Kidney glomerular epithelial cell (primary cell): ENCODE data around the gene P4HB.
A peak's percentile ranks its signal among the peaks of the same experiment; 100 is the strongest.
"Not testable (repeated sequence)": the region's sequence is repeated elsewhere in the genome, so short reads cannot be mapped to it uniquely, and the experiment has no call there.

ENCODE experiments used
- DNase-seq: peaks from one replicate; lab custom pipeline; 2025; lab: John Stamatoyannopoulos, UW

P4HB gene

DNA sequence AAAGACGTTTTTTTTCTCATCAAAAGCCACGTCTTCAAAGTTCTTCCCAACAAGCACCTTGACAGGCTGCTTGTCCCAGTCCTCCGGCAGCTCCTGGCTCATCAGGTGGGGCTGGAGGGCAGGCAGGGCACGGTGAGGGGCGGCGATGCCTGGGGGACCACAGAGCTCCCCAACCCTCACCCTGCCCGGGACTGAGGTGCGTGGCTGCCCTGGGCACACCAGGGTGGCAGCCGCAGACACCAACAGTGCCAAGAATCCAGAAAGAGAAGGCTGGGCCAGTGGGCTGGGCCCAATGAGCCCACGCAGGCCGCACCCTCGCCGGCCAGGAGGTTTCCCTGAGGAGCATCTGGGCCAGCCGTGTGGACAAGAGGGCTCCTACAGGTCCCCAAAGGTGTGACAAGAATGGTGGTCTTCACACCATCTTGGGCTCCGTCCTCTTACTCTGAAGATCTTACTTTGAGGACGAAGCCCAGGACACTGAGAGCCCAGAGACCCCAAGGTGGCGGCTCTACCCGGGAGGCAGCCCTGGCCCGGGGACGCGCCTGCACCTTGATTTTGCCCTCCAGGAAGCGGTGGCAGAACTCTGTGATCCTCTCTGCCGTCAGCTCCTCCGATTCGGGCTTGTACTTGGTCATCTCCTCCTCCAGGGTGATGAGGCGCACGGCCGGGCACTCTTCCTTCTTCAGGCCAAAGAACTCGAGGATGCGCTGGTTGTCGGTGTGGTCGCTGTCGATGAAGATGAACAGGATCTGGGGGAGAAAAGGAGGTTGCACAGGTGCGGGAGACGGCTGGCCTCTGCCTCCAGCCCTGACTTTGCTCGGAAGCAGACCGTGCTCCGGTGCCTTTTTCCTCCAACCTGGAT lies 14.2 kb downstream of the P4HB start:
- no peak for DNase-seq

DNA sequence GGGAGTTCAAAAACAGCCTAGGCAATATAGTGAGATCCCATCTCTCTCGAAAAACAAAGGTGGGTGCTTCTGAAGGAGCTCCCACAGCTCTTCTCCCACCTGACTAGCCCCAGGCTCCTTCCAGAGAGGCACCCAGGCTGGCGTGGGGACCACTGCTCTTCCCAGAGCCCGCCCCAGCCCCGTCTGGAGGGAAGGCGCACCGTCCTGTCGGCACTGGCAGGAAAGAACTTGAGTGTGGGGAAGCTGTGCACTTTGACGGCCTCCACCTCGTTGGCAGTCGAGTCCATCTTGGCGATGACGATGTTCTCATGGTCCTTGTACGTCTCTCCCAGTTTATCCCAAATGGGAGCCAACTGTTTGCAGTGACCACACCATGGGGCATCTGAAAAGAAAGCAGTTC lies 15.0 kb downstream of the P4HB start:
- DNase-seq = no peak

GRCh38 chr17:81844887-81845286 lies 15.4 kb downstream of the P4HB start:
- no peak for DNase-seq

DNA sequence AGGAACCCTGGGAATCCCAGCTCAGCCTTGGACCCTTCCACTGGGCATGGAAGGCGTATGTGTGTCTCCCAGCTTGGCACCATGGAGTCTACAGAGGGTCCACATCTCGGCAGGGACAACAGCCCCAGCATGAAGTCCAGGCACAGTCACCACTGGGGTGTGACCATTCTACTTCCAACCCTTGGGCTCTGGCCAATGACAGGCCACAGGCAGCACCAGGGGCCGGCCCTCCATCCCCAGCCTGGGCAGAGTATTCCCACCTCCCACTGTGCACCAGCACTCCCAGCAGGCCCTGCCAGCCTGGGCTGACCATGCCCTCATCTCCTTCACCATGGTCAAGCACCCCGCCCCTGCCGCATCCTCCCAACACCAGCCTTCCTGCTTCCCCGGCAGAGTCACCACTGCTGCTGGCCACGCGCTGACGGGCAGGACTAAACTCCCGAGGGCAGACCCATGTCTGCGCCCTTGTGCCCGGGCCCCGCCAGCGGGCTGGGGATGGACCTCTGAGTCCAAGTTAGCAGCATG lies 15.9 kb downstream of the P4HB start:
- DNase-seq = no peak

GRCh38 chr17:81843713-81844326 lies 16.5 kb downstream of the P4HB start:
- DNase-seq = no peak

GRCh38 chr17:81842725-81843504 lies 17.4 kb downstream of the P4HB start:
- no peak for DNase-seq

- no peak for DNase-seq
Observed at GRCh38 chr17:81842378-81842724, 18.0 kb downstream of the P4HB start.

- no peak for DNase-seq
Observed at GRCh38 chr17:81841866-81842265, 18.5 kb downstream of the P4HB start.

- no peak for DNase-seq
Observed at GRCh38 chr17:81840826-81841778, 19.2 kb downstream of the P4HB start.

DNA sequence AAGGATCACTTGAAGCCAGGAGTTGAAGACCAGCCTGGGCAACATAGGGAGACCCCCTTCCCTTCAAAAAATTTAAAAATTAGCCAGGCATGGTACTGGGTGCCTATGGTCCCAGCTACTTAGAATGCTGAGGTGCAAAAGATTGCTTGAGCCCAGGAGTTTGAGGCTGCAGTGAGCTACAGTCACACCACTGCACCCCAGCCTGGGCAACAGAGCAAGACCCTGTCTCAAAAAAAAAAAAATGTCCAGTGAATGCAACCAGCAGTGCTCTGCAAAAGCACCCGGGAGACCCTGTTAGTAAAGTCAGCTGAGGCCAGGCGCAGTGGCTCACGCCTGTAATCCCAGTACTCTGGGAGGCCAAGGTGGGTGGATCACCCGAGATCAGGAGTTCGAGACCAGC lies 20.3 kb downstream of the P4HB start:
- DNase-seq = not testable (repeated sequence)

- no peak for DNase-seq
Observed at GRCh38 chr17:81839301-81839700, 21.0 kb downstream of the P4HB start.

DNA sequence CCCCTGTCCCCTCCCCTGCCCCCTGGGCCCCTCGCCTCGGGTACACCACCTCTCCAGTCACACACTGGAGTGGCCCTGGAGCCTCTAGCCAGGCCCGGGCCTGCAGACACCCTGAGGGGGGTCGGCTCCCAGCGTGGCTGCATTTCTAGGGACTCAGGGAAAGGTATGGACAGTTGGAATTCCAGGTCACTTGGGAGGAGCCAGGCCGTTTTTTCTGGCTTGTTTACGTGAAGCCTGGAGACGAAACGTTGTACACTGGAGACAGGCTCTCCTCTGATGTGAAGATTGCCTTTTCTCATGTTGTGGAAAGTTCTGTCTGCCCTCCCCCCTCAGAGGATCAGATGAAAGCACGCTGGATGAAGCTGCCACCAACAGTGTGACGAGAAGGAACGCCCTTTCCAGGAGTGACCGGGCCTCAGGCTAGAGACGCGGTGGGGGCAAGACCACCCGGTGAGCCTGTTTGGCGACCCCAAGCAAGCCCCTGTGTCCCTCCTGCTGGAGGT lies 21.5 kb downstream of the P4HB start:
- DNase-seq = no peak

GRCh38 chr17:81837641-81838040 lies 22.7 kb downstream of the P4HB start:
- DNase-seq = no peak

GRCh38 chr17:81834831-81835267 lies 25.5 kb downstream of the P4HB start, which contains the start of gene PPP1R27:
Gene PPP1R27, minus strand, starts transcription at chr17:81835050. Its CDS starts 97 bp downstream, at chr17:81834953.
- no peak for DNase-seq

GRCh38 chr17:81833921-81834830 lies 26.2 kb downstream of the P4HB start:
- no peak for DNase-seq

- DNase-seq = peak; percentile 50
Observed at GRCh38 chr17:81833160-81833920, 27.0 kb downstream of the P4HB start, which contains the start of gene MCRIP1. Gene MCRIP1, minus strand, starts transcription at chr17:81833291. Its CDS starts 8,785 bp downstream, at chr17:81824506.

DNA sequence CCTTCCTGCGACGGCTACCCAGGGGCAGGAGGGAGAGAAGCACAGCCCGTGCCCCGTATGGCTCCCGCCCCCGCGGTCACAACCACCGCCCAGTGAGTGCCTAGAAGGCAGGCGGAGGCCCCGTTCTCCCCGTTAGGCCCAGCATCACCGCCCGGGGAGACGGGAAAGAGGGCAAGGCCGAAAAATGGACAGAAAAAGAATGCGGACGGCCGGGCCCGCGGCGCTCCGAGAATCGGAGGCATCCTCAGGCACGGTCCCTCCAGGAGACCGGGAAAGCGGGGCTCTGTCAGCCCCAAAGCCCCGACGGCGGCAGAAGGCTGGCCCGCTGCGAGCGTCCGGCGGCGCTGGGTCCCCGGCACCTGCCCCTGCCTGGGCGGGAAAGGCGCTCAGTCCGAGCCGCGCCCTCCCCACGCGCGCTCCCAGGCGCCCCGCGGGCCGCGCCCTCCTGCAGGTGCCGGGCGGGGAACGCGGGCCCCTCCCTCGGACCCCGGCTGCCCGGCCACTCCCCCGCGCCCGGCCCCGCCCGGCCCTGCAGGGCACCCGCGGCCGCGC lies 27.7 kb downstream of the P4HB start:
- DNase-seq = peak; percentile 3

DNA sequence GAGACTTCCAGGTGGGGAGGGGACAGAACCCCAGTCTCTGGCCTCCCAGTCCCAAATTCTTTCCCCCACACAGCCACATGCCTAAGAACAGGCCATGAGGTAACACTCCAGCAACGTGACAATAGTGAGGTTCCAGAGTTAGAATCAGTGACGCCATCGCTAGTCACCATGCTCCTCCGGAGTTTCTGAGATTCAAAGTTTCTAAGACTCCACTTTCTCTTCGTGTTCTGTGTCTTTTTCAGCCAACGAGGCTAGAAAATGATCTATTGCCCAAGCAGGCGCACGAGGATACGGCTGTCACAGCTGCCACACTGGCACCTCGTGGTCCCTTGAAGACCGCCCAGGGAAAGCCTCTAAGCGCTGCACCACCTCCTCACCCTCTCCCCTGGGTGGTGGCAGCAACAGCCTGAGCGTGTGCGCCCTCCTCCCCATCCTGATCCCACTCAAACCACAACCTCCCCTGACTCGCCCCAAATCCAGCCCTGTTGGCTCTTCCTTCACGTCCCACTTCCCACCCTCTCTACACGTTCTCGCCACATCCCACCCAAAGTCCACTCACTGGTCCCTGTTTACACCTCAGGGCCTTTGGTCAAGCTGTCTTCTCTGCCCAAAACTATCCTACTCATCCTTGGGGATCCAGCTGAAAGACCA lies 28.3 kb downstream of the P4HB start:
- no peak for DNase-seq
